ENCODE data around the gene BTNL9.

DNA sequence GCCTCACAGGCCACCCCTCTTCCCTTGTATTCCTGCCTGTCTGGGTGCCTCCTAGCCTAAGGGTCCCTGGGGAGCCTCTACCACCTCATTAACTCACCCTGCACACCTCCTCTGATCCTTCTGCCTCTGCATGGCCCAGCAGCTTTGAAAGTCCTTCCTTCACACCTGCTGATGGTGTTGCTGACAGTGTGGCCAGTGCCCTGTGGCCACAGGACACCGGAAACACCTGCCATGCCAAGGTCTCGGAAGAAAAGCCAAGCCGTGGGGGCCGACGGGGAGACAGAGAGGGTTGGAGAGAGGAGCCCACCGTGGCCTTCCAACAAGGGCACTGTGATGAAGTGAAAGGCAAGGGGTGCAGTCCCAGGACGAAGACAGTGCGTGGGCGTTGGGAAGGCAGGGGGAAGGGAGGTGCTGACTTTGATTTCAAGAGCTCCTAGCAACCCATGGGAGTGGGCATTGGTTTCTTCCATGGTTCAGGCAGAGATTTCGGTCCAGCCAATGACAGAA, 4.1 kb downstream of the BTNL9 start:
- no peak for TF ChIP-seq CTCF (conservative IDR thresholded peaks at IDR 0.05; ENCODE audit: low read depth, low read length)
- TF ChIP-seq EZH2 (IDR thresholded peaks at IDR 0.05; ENCODE audit: borderline replicate concordance, low read depth, low read length, poor library complexity, severe bottlenecking) = no peak

All from A673 (cell line).